ENCODE results near the gene FNDC1. TPM values are rescaled to one million over a fixed set of nuclear protein-coding genes. Genes with fewer than 3 reads are reported as not detected.
"Not testable (repeated sequence)": the region's sequence is repeated elsewhere in the genome, so short reads cannot be mapped to it uniquely, and the experiment has no call there.

FNDC1 gene
- total RNA-seq: not detected

DNA sequence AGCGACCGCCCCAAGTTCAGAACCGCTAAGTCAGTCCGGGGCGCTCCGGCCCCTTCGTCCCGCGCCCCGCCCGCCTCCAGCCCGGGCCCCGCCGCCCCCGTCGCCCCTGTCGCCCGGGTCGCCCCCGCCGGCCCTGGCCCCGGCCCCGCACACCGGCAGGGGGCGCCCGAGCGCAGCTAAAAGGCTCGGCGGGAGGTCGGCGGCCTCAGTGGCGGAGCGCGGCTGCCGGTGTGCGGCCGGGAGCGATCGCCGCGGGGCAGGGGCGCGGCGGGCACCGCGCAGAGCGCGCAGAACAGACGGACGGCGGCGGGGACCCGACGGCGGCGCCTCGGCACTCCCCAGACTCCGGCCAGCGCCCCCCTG lies at the start of gene FNDC1:
Gene FNDC1, plus strand, starts transcription at position 208 of the 363 bp plus-strand sequence. CDS start 197 bp downstream, outside the sequence.
- intact Hi-C loops (cut with micrococcal nuclease): no loop called here
- H3K9me3 Mint-ChIP-seq: no peaks in the 10 kb centered on the region
- H3K36me3 Mint-ChIP-seq (ENCODE audit: low read depth): no peaks in the 10 kb centered on the region

DNA sequence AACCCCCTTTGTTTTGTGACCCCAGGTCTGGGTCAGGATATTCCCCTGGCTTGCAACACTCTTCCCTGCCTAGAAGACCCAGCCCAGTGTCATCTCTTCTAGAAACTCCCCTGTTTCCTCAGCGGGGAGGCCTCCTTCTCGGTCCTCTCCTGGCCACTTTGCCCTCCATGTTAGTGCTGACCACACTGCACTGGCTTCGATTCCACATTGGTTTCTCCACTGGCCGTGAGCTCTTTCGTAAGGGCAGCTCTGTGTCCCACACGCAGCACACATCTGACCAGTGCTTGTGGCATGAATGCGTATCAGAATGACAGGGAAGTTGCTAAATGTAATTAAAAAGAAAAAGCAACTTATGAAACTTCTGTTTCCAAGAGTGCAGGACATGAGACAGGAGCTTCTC lies 49.4 kb upstream of the FNDC1 start:
- Mint-ChIP-seq H3K4me3 (no peak overlapping the region), H3K36me3 (ENCODE audit: low read depth) (no peaks in the 10 kb centered on the region), H3K9me3 (no peaks in the 10 kb centered on the region), H3K4me1 (ENCODE audit: low read depth) (no peaks in the 10 kb centered on the region), H3K27ac (no peak overlapping the region), H3K27me3 (ENCODE audit: low read depth) (peaks cover 2% of the 10 kb centered on the region)
- intact Hi-C loops (cut with micrococcal nuclease): no loop called here
- no peak for DNase-seq
- CTCF ChIA-PET: interaction anchor here (0.6 to 3.8 kb wide), 6 partner anchors 8 to 112 kb away, joined by 3 to 18 read pairs (median 4); no protein-coding TSS in a partner anchor

More for the DNA sequence above, at the start of gene FNDC1:
- DNase-seq: peak; percentile 63
- Mint-ChIP-seq H3K4me3 (peak within 1 kb of the TSS; percentile 65), H3K27me3 (ENCODE audit: low read depth) (peaks cover 73% of the 10 kb centered on the region), H3K4me1 (ENCODE audit: low read depth) (peaks cover 17% of the 10 kb centered on the region), H3K27ac (no peak within 1 kb of the TSS)
- CTCF ChIA-PET: interaction anchor here (0.5 to 1.4 kb wide), 5 partner anchors 317 to 624 kb away, joined by 3 read pairs; no protein-coding TSS in a partner anchor

DNA sequence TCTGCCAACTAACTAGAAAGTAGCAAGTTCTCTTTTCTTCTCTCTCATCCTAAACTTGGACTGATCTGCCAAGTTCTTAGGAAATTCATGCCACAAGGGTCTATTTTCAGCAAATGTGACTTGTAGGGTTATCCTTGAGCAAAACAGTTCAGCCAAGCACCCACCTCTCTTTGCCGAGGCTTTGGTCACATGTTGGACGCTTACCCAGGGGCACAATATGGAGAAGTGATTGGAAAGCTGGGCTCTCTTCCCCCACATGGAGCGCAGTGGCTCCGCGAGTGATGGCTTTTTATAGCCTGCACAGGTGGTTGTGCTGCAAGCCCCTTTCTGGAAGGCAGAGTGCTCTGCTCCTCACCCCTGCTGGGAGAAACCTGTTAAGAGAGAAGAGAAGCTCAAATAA lies 47.7 kb upstream of the FNDC1 start:
- Mint-ChIP-seq H3K36me3 (ENCODE audit: low read depth) (no peaks in the 10 kb centered on the region), H3K9me3 (no peaks in the 10 kb centered on the region), H3K27me3 (ENCODE audit: low read depth) (peaks cover 2% of the 10 kb centered on the region), H3K4me3 (no peak overlapping the region), H3K4me1 (ENCODE audit: low read depth) (no peaks in the 10 kb centered on the region), H3K27ac (no peak overlapping the region)
- DNase-seq: no peak
- intact Hi-C loops (cut with micrococcal nuclease): no loop called here
- CTCF ChIA-PET: interaction anchor here (0.6 to 1.8 kb wide), 5 partner anchors 12 to 113 kb away, joined by 3 to 7 read pairs (median 3); no protein-coding TSS in a partner anchor

DNA sequence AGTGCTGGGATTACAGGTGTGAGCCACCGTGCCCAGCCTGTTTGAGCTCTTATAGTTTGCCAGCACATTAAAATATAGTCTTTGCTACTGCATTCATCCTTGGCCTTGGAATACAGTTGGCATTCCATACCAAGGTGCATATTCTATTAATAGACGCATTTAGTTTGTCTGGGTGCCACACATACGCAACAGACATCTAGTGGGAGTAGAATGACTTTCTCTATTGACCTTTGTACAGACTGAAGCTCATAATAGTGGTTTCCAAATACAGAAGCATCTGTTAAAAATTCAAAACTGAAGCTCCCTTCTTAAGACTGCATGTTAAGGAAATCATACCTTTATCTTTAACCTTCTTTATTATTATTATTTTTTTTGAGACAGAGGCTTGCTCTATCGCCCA lies 46.7 kb upstream of the FNDC1 start:
- Mint-ChIP-seq H3K36me3 (ENCODE audit: low read depth) (no peaks in the 10 kb centered on the region), H3K27ac (no peak overlapping the region), H3K27me3 (ENCODE audit: low read depth) (peaks cover 2% of the 10 kb centered on the region), H3K4me1 (ENCODE audit: low read depth) (no peaks in the 10 kb centered on the region), H3K9me3 (no peaks in the 10 kb centered on the region), H3K4me3 (no peak overlapping the region)
- CTCF ChIA-PET: interaction anchor here (0.8 to 1.8 kb wide), 4 partner anchors 9 to 44 kb away, joined by 3 to 7 read pairs (median 4); no protein-coding TSS in a partner anchor
- DNase-seq: no peak
- intact Hi-C loops (cut with micrococcal nuclease): no loop called here

DNA sequence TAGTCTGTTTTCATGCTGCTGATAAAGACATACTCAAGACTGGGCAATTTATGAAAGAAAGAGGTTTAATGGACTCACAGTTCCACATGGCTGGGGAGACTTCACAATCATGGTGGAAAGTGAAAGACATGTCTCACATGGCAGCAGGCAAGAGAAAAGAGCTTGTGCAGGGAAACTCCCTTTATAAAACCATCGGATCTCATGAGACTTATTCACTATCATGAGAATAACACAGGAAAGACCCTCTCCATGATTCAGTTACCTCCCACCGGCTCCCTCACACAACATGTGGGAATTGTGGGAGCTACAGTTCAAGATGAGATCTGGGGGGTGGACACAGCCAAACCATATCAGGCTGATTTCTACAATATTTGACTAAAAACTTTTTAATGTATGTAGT lies 45.4 kb upstream of the FNDC1 start:
- H3K4me3 Mint-ChIP-seq; intact Hi-C loops (cut with micrococcal nuclease); DNase-seq; H3K27ac Mint-ChIP-seq; H3K27me3 Mint-ChIP-seq (ENCODE audit: low read depth); H3K4me1 Mint-ChIP-seq (ENCODE audit: low read depth); H3K9me3 Mint-ChIP-seq; H3K36me3 Mint-ChIP-seq (ENCODE audit: low read depth): not testable (repeated sequence)
- CTCF ChIA-PET: interaction anchor here (1.7 kb wide), 1 partner anchor 14 kb away, joined by 5 read pairs; no protein-coding TSS in a partner anchor

DNA sequence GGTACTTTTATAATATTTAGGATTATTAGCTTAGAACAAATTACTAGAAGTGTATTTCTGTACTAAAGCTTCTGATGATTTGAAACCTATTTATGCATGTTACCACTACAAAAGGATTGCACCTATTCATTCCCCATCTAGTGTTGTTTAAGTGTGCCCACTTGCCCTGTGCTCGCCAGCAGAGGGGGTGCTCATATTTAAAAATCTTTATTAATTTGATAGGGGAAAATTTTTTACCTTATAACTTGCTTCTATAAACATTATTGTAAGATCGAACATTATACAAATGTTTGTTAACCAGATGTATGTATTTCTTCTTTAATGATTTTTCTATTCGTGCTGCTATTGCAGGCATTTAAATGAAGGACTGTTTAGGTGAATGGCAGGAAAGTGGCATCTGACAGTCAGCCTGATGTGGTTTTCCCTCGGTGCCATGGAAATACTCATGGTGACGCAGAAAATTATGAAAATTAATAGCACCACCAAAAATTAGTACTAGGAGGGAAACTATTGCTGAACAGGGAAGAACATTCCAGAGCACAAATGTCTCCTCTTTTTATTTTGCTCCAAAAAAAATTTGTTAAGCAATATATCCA lies 44.1 kb upstream of the FNDC1 start:
- intact Hi-C loops (cut with micrococcal nuclease): no loop called here
- Mint-ChIP-seq H3K4me1 (ENCODE audit: low read depth) (no peaks in the 10 kb centered on the region), H3K36me3 (ENCODE audit: low read depth) (no peaks in the 10 kb centered on the region), H3K4me3 (no peak overlapping the region), H3K9me3 (no peaks in the 10 kb centered on the region), H3K27me3 (ENCODE audit: low read depth) (peaks cover 2% of the 10 kb centered on the region), H3K27ac (no peak overlapping the region)
- CTCF ChIA-PET: interaction anchor here (0.5 to 1.7 kb wide), 4 partner anchors 9 to 286 kb away, joined by 3 to 5 read pairs (median 4); no protein-coding TSS in a partner anchor
- no peak for DNase-seq

DNA sequence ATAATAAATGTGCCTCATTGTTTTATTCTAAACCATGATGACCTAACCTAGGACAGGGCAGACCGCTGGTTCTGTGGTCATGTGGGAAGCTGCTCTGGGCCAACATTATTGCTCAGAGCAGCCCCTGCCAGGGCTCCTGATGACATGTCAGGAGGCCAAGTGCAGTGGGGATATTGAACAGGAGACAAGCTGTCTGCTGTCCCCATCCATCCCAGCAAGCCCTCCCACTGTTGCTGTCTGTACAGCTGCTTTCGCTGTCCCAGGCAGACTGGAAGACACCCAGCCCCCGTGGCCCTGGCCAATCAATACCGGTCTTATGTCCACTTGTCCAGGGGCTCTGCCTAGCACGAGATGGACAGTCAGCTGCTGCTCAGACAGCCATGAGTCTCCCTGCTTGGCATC lies 43.2 kb upstream of the FNDC1 start:
- H3K9me3 Mint-ChIP-seq: no peaks in the 10 kb centered on the region
- H3K27ac Mint-ChIP-seq: no peak overlapping the region
- H3K36me3 Mint-ChIP-seq (ENCODE audit: low read depth): no peaks in the 10 kb centered on the region
- no peak for DNase-seq
- intact Hi-C loops (cut with micrococcal nuclease): no loop called here
- H3K4me1 Mint-ChIP-seq (ENCODE audit: low read depth): no peaks in the 10 kb centered on the region
- CTCF ChIA-PET: interaction anchor here (0.7 to 1.6 kb wide), 4 partner anchors 8 to 407 kb away, joined by 3 to 5 read pairs (median 3); no protein-coding TSS in a partner anchor
- H3K4me3 Mint-ChIP-seq: no peak overlapping the region
- peaks cover 2% of the 10 kb centered on the region for H3K27me3 Mint-ChIP-seq (ENCODE audit: low read depth)

DNA sequence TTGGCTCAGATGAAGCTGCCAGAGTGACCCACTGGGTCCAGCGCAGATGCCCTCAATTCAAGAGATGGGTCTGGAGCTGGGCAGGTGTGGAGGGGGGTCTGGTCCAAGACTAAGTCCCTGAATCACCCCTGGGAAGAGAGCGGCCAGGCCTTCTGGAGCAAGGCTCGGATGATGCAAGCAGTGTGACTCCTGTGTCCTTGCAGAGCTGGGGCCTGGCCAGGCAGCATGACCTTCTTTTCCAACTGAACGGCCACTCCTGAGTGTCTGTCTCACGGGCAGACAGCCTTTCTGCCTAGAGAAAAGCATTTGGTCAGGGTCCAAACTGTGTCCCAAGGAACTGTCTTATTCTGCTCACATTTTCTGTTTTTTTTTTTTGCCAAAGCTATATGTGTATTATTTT lies 42.6 kb upstream of the FNDC1 start:
- intact Hi-C loops (cut with micrococcal nuclease): no loop called here
- no peaks in the 10 kb centered on the region for H3K9me3 Mint-ChIP-seq
- H3K36me3 Mint-ChIP-seq (ENCODE audit: low read depth): no peaks in the 10 kb centered on the region
- H3K4me3 Mint-ChIP-seq: no peak overlapping the region
- peaks cover 2% of the 10 kb centered on the region for H3K27me3 Mint-ChIP-seq (ENCODE audit: low read depth)
- no peak overlapping the region for H3K27ac Mint-ChIP-seq
- CTCF ChIA-PET: interaction anchor here (0.7 to 2.8 kb wide), 4 partner anchors 8 to 407 kb away, joined by 3 to 9 read pairs (median 4); no protein-coding TSS in a partner anchor
- no peaks in the 10 kb centered on the region for H3K4me1 Mint-ChIP-seq (ENCODE audit: low read depth)
- DNase-seq: no peak

DNA sequence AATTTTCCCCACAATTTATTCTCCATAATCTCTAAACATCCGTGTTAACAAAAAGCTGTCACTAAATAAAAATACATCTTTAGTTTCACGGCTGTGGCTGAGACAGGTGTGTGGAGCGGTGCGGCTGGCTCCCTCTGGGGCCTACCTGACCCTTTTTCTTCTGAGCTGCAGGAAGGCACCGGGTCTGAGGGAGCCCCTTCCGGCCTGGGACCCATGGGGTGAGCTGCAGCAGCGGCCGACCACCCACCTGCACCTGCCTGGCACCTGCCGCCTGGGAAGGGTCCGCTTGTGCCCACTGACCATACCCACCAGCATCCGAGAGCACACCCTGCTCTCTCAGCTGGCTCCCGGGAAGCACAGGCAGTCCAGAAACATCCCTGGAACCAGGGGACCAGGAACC lies 41.5 kb upstream of the FNDC1 start:
- no peak overlapping the region for H3K27ac Mint-ChIP-seq
- CTCF ChIA-PET: interaction anchor here (0.7 to 2.8 kb wide), 4 partner anchors 9 to 127 kb away, joined by 3 to 9 read pairs (median 4); partner anchors contain the start of gene RSPH3
- intact Hi-C loops (cut with micrococcal nuclease): no loop called here
- H3K27me3 Mint-ChIP-seq (ENCODE audit: low read depth): peaks cover 2% of the 10 kb centered on the region
- no peaks in the 10 kb centered on the region for H3K36me3 Mint-ChIP-seq (ENCODE audit: low read depth)
- no peak for DNase-seq
- no peaks in the 10 kb centered on the region for H3K4me1 Mint-ChIP-seq (ENCODE audit: low read depth)
- H3K4me3 Mint-ChIP-seq: no peak overlapping the region
- H3K9me3 Mint-ChIP-seq: no peaks in the 10 kb centered on the region

DNA sequence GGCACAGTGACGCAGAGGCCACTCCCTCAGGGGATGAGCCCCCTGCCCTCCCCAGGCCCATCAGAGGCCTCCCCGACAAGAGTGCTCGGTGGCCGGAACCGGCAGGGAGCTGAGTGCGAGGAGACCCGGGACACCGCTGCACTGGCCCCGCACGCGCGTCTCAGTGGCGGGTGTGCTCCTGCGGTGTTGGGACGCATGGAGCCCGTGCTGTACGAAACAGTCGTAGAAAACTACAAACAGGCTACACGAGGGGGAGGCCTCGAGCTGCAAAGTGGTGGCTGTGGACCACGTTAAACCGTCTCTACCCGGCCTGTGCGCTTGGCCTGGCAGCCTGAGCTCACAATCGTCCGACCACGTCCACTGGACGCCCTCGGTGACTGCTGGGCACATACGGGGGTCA lies 40.2 kb upstream of the FNDC1 start:
- H3K36me3 Mint-ChIP-seq (ENCODE audit: low read depth): no peaks in the 10 kb centered on the region
- intact Hi-C loops (cut with micrococcal nuclease): no loop called here
- H3K27ac Mint-ChIP-seq: no peak overlapping the region
- no peaks in the 10 kb centered on the region for H3K27me3 Mint-ChIP-seq (ENCODE audit: low read depth)
- H3K4me3 Mint-ChIP-seq: no peak overlapping the region
- H3K9me3 Mint-ChIP-seq: no peaks in the 10 kb centered on the region
- no peak for DNase-seq
- H3K4me1 Mint-ChIP-seq (ENCODE audit: low read depth): no peaks in the 10 kb centered on the region
- CTCF ChIA-PET: interaction anchor here (0.7 to 9.2 kb wide), 7 partner anchors 10 to 156 kb away, joined by 3 to 215 read pairs (median 4); no protein-coding TSS in a partner anchor

DNA sequence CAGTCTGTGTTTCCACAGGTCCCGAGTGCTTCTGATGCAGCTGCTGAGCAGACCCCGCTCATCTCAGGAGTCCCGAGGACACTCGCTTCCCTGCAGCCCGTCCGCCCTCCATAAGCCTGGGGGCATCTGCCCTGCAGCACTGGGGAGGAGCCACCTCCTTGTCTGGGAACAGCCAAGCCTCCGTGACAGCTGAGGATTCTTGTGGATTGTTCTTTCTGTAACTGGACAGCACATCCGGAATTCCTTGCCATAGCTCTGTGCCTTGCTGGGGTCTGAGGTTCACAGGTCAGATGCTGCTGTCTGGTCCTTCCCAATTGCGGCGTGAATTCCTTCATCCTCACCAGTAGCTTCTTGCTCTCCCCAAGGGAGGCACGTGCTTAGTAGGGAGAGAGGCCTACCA lies 38.4 kb upstream of the FNDC1 start:
- no peak for DNase-seq
- Mint-ChIP-seq H3K9me3 (no peaks in the 10 kb centered on the region), H3K4me3 (no peak overlapping the region), H3K27ac (no peak overlapping the region), H3K27me3 (ENCODE audit: low read depth) (no peaks in the 10 kb centered on the region), H3K4me1 (ENCODE audit: low read depth) (no peaks in the 10 kb centered on the region), H3K36me3 (ENCODE audit: low read depth) (no peaks in the 10 kb centered on the region)
- CTCF ChIA-PET: interaction anchor here (0.8 to 9.2 kb wide), 3 partner anchors 21 to 122 kb away, joined by 3 to 215 read pairs (median 3); no protein-coding TSS in a partner anchor
- intact Hi-C loops (cut with micrococcal nuclease): loop anchor here (10.0 kb wide), 1 partner anchor 916 kb away; no protein-coding TSS in a partner anchor

DNA sequence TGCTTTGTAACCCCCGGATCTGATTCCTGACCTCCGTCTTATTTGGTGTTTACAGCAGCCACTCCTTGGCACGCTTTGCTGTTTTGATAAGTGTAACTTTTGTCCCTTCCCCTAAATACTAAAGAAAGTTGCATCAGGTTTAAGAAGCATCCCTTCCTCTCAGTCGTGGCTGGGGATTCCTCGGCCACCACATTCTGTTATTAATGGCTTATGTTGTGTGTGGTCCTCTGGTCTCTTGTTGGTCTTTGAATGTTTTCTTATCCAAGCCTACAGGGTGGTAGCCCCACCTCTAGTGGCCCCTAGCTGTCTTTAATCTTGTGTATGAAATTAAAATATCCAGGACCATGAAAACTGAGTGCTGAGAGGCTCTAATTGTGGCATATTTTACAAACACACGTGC lies 37.5 kb upstream of the FNDC1 start:
- intact Hi-C loops (cut with micrococcal nuclease): loop anchor here (10.0 kb wide), 1 partner anchor 917 kb away; no protein-coding TSS in a partner anchor
- Mint-ChIP-seq H3K36me3 (ENCODE audit: low read depth) (no peaks in the 10 kb centered on the region), H3K4me3 (no peak overlapping the region), H3K27me3 (ENCODE audit: low read depth) (no peaks in the 10 kb centered on the region), H3K4me1 (ENCODE audit: low read depth) (no peaks in the 10 kb centered on the region), H3K27ac (no peak overlapping the region), H3K9me3 (no peaks in the 10 kb centered on the region)
- no peak for DNase-seq
- CTCF ChIA-PET: interaction anchor here (0.6 to 9.2 kb wide), 5 partner anchors 9 to 1709 kb away, joined by 3 to 215 read pairs (median 3); no protein-coding TSS in a partner anchor

Measured in activated naive CD4-positive, alpha-beta T cell treated with anti-CD3 and anti-CD28 coated beads for 36 hours (primary cell).